ENCODE measurements around the gene H2BK1.

Gene H2BK1

DNA sequence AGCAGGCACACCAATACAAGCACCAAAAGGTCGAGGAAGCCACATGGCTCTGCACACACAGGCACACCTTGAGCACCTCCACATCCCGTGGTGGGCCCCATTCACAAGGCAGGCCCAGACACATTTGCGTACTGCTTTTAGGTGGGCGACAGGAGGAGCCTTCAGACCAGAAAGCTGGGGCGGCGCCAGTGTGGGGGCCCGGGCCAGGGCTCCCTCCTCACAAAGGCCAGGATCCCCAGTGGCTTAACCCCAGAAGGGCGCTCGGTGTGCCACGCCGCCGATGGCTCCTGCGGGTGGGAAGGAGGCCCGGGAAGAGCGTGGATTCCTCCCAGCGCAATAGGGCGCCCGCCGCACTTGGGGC lies 41.0 kb upstream of the H2BK1 start:
- no peaks in the 10 kb centered on the region for H3K36me3 ChIP-seq (ENCODE audit: control insufficient read depth, insufficient read depth, low read length)
- peaks cover 17% of the 10 kb centered on the region for H3K4me1 ChIP-seq (ENCODE audit: control insufficient read depth, insufficient read depth, low read length, poor library complexity, severe bottlenecking)
- H3K27me3 ChIP-seq (replicated peaks; ENCODE audit: control insufficient read depth, insufficient read depth, low read length, poor library complexity, severe bottlenecking): peaks cover 22% of the 10 kb centered on the region
- H3K27ac ChIP-seq (ENCODE audit: insufficient read depth, low read length, poor library complexity, severe bottlenecking): no peak overlapping the region
- DNase-seq: no peak
- H3K9me3 ChIP-seq (ENCODE audit: control insufficient read depth, low read length): no peaks in the 10 kb centered on the region
- H3K4me3 ChIP-seq (ENCODE audit: insufficient read depth, low read depth, low read length, poor library complexity, severe bottlenecking): no peak overlapping the region

DNA sequence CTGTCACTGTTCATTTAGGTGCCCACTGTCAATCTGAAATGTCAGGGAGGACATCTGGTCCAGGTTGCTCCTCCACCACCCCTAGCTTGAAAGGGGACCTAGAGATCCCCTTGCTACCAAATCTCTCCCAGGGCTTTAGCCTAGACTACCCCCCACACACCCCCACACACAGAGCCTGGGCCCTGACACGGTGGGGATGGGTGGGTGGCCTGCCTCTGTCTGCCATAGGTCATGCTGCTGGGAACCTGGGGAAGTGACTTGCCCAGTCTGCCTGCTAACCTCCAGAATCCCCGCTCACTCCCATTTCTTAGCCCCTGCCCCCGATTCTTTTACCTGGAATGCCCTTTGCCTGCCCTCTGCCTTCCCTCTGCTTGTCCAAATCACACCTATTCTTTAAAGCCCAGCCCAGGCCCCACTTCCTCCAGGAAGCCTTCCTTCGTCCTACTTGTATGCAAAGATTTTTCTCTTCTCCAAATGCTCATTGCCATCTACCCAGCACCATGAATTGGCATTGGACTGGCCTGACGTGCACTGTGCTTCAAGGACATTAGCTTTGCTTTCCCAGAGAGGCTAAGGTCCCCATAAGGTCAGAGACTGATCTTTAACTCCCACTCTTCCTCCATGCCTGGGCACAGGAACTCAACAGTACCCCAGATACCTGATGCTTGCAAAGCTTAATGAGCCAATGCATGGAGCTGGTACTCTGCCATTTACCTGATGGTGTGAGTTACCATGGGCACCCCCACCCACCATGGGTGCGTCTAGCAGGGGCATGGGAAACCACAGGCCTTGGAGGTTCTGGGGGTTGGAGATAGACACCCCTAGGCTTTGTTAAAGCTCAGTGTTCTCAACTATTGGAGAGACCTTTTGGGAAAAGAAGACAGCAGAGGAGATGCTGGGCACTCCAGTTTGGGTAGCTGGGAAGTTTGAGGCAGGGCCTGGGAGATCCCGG lies 40.2 kb upstream of the H2BK1 start:
- H3K27me3 ChIP-seq (replicated peaks; ENCODE audit: control insufficient read depth, insufficient read depth, low read length, poor library complexity, severe bottlenecking): peaks cover 30% of the 10 kb centered on the region
- H3K4me3 ChIP-seq (ENCODE audit: insufficient read depth, low read depth, low read length, poor library complexity, severe bottlenecking): no peak overlapping the region

GRCh38 chr7:151249732-151250072 lies 39.4 kb upstream of the H2BK1 start:
- DNase-seq: no peak
- peaks cover 29% of the 10 kb centered on the region for H3K4me1 ChIP-seq (ENCODE audit: control insufficient read depth, insufficient read depth, low read length, poor library complexity, severe bottlenecking)
- H3K27ac ChIP-seq (ENCODE audit: insufficient read depth, low read length, poor library complexity, severe bottlenecking): no peak overlapping the region
- no peaks in the 10 kb centered on the region for H3K9me3 ChIP-seq (ENCODE audit: control insufficient read depth, low read length)
- H3K36me3 ChIP-seq (ENCODE audit: control insufficient read depth, insufficient read depth, low read length): no peaks in the 10 kb centered on the region
- H3K4me3 ChIP-seq (ENCODE audit: insufficient read depth, low read depth, low read length, poor library complexity, severe bottlenecking): no peak overlapping the region
- peaks cover 33% of the 10 kb centered on the region for H3K27me3 ChIP-seq (replicated peaks; ENCODE audit: control insufficient read depth, insufficient read depth, low read length, poor library complexity, severe bottlenecking)

More for the DNA sequence above, 40.2 kb upstream of the H2BK1 start:
- Histone ChIP-seq H3K9me3 (ENCODE audit: control insufficient read depth, low read length) (no peaks in the 10 kb centered on the region), H3K36me3 (ENCODE audit: control insufficient read depth, insufficient read depth, low read length) (no peaks in the 10 kb centered on the region), H3K4me1 (ENCODE audit: control insufficient read depth, insufficient read depth, low read length, poor library complexity, severe bottlenecking) (peaks cover 22% of the 10 kb centered on the region), H3K27ac (ENCODE audit: insufficient read depth, low read length, poor library complexity, severe bottlenecking) (no peak overlapping the region)
- DNase-seq: no peak

GRCh38 chr7:151249034-151249731 lies 38.9 kb upstream of the H2BK1 start:
- H3K9me3 ChIP-seq (ENCODE audit: control insufficient read depth, low read length): no peaks in the 10 kb centered on the region
- H3K4me3 ChIP-seq (ENCODE audit: insufficient read depth, low read depth, low read length, poor library complexity, severe bottlenecking): peak overlapping the region; percentile 38
- peaks cover 34% of the 10 kb centered on the region for H3K4me1 ChIP-seq (ENCODE audit: control insufficient read depth, insufficient read depth, low read length, poor library complexity, severe bottlenecking)
- H3K27me3 ChIP-seq (replicated peaks; ENCODE audit: control insufficient read depth, insufficient read depth, low read length, poor library complexity, severe bottlenecking): peaks cover 36% of the 10 kb centered on the region
- H3K27ac ChIP-seq (ENCODE audit: insufficient read depth, low read length, poor library complexity, severe bottlenecking): no peak overlapping the region
- no peaks in the 10 kb centered on the region for H3K36me3 ChIP-seq (ENCODE audit: control insufficient read depth, insufficient read depth, low read length)
- DNase-seq: no peak

DNA sequence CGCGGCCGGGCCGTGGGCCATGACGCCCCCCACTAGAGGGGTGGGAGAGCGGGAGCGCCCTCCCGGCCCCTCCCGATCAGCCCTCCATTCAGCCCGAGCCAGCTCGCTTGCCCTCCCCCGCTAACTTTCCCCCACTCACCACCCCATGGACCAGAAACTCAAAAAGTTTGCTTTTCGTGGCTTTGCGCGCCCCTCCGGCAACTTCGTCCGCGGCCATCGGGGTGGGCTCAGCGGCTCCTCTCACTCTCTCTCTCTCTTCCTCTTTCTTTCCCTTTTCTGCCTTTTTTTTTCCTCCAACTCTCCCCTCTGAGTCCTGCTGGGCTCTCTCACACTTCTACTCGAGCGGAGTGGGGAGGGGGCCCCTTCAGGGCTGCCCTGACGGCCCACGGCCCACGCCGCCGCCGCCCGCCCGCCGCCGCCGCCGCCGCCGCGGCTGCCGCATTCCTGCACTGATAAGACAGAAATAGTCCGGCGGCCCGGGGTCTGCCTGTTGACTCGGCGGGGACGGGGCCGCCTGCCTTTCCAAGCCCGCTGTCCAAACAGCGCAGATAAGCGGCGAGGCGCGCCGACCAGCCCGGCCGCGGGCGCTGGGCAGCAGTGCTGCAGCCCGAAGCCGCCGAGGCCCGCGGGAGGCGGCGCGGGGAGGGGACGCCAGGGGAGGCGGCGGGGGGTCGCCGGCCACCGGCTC lies 38.2 kb upstream of the H2BK1 start, which contains the start of gene SMARCD3:
SMARCD3 (minus strand) TSS at position 349 of the 688 bp plus-strand sequence; CDS start at position 217, 132 bp downstream.
- DNase-seq: no peak

DNA sequence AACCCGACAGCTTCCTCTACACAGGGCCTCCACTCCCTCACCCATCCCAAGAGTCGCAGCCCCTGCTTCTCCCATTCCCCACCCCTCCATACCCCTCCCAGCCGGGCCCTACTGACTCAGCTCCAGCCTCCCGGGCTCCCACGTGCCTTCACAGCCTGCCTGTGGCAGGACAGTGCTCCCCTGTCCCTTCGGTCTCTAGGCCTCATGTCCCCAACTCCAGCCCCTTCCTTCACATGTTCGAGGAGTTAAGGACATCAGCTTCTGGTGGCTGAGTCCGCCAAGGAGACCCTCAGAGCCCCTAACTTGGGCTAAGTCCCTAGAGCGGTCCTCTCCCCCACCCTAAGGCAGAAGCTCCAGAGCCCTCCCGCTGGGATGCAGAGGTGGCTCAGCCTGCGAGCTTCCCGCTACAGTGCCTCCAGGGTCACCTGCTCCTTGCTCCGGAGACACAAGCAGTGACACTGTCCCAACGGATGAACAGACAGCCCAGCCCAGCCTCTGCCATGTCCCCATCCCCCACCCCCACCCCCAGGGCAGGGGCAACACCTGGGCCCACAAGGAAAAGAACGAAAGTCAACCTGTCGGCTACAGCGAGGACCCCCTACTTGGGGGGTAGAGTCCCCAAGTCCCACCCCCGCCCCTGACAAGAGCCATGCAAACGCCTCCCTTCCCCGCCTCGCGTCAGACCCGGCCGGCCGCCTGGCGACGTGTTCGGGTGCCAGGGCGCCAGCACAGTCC lies 37.5 kb upstream of the H2BK1 start:
- H3K4me3 ChIP-seq (ENCODE audit: insufficient read depth, low read depth, low read length, poor library complexity, severe bottlenecking): peak overlapping the region; percentile 47
- no peak overlapping the region for H3K27ac ChIP-seq (ENCODE audit: insufficient read depth, low read length, poor library complexity, severe bottlenecking)
- no peaks in the 10 kb centered on the region for H3K9me3 ChIP-seq (ENCODE audit: control insufficient read depth, low read length)
- peaks cover 34% of the 10 kb centered on the region for H3K27me3 ChIP-seq (replicated peaks; ENCODE audit: control insufficient read depth, insufficient read depth, low read length, poor library complexity, severe bottlenecking)
- H3K4me1 ChIP-seq (ENCODE audit: control insufficient read depth, insufficient read depth, low read length, poor library complexity, severe bottlenecking): peaks cover 46% of the 10 kb centered on the region
- no peaks in the 10 kb centered on the region for H3K36me3 ChIP-seq (ENCODE audit: control insufficient read depth, insufficient read depth, low read length)
- no peak for DNase-seq

More for the DNA sequence above, 38.2 kb upstream of the H2BK1 start, which contains the start of gene SMARCD3:
- peaks cover 34% of the 10 kb centered on the region for H3K27me3 ChIP-seq (replicated peaks; ENCODE audit: control insufficient read depth, insufficient read depth, low read length, poor library complexity, severe bottlenecking)
- no peaks in the 10 kb centered on the region for H3K9me3 ChIP-seq (ENCODE audit: control insufficient read depth, low read length)
- H3K27ac ChIP-seq (ENCODE audit: insufficient read depth, low read length, poor library complexity, severe bottlenecking): no peak within 1 kb of the TSS
- H3K4me3 ChIP-seq (ENCODE audit: insufficient read depth, low read depth, low read length, poor library complexity, severe bottlenecking): peak within 1 kb of the TSS; percentile 47
- H3K36me3 ChIP-seq (ENCODE audit: control insufficient read depth, insufficient read depth, low read length): no peaks in the 10 kb centered on the region
- peaks cover 41% of the 10 kb centered on the region for H3K4me1 ChIP-seq (ENCODE audit: control insufficient read depth, insufficient read depth, low read length, poor library complexity, severe bottlenecking)

DNA sequence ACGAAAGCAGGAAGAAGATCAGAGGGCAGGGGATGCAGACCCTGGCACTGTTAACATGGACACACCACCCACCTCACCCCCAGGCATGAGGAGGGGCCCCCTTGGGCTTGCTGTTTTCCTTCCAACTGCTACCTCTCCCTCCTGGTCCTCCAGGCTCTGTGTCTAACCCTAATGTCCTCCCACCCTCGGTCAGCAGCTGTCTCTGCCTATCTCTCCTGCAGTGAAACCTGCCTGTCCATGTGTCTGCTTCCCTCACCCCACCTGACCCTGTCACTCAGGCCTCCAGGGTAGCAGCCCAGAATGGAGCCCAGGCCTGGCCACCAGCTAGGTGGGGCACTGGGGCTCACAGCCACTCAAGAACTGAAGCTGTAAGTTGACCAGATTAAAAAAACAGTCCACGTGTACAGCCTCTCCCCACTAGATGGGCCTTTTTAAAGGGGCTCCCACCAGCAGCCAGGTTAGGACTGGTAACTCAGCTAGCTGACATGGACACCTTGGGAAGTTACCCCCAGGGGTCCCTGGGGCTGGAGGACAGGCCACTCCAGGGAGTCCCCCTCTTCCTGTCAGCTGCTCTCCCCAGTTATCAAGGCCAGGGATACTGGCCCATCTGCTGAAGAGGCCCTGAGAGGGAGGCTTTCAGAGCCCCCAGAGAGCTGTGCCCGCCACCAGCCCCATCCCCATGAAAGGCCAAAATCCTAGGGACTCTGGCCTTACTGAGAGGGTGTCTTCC lies 36.7 kb upstream of the H2BK1 start:
- H3K27me3 ChIP-seq (replicated peaks; ENCODE audit: control insufficient read depth, insufficient read depth, low read length, poor library complexity, severe bottlenecking): peaks cover 29% of the 10 kb centered on the region
- H3K4me1 ChIP-seq (ENCODE audit: control insufficient read depth, insufficient read depth, low read length, poor library complexity, severe bottlenecking): peaks cover 46% of the 10 kb centered on the region
- no peak for DNase-seq
- no peaks in the 10 kb centered on the region for H3K9me3 ChIP-seq (ENCODE audit: control insufficient read depth, low read length)
- H3K4me3 ChIP-seq (ENCODE audit: insufficient read depth, low read depth, low read length, poor library complexity, severe bottlenecking): no peak overlapping the region
- no peaks in the 10 kb centered on the region for H3K36me3 ChIP-seq (ENCODE audit: control insufficient read depth, insufficient read depth, low read length)
- H3K27ac ChIP-seq (ENCODE audit: insufficient read depth, low read length, poor library complexity, severe bottlenecking): no peak overlapping the region

GRCh38 chr7:151246102-151246850 lies 36.0 kb upstream of the H2BK1 start:
- Histone ChIP-seq H3K9me3 (ENCODE audit: control insufficient read depth, low read length) (no peaks in the 10 kb centered on the region), H3K4me1 (ENCODE audit: control insufficient read depth, insufficient read depth, low read length, poor library complexity, severe bottlenecking) (peaks cover 42% of the 10 kb centered on the region), H3K27me3 (replicated peaks; ENCODE audit: control insufficient read depth, insufficient read depth, low read length, poor library complexity, severe bottlenecking) (peaks cover 29% of the 10 kb centered on the region), H3K36me3 (ENCODE audit: control insufficient read depth, insufficient read depth, low read length) (no peaks in the 10 kb centered on the region), H3K27ac (ENCODE audit: insufficient read depth, low read length, poor library complexity, severe bottlenecking) (no peak overlapping the region), H3K4me3 (ENCODE audit: insufficient read depth, low read depth, low read length, poor library complexity, severe bottlenecking) (no peak overlapping the region)
- DNase-seq: no peak
